ENCODE results near the gene KCNJ15.

The KCNJ15 gene

DNA sequence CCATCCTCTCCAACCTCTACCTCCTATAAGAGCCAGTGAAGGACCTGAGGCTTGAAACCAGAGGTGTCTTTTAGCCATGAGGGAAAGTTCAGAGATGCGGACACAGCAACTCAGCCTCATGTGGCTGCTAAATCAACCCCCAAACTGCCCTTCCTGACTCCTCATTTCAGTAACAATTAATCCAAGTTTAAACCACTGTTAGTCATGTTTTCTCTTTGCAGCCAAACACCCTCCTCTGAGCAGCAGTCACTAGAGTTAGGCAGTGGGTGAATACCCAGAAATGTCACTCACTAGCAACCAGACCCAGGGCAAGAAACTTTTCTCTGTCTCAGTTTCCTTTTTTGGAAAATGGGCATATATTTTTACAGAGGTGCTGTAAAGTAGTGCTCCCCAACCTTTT lies 71.2 kb downstream of the KCNJ15 start:
- no peak overlapping the region for H3K9ac ChIP-seq
- H3K79me2 ChIP-seq (ENCODE audit: insufficient read depth, low read depth) = no peaks in the 10 kb centered on the region
- no peaks in the 10 kb centered on the region for H3K36me3 ChIP-seq (ENCODE audit: insufficient read depth)
- H3K4me2 ChIP-seq = no peak overlapping the region
- no peak overlapping the region for H3K4me3 ChIP-seq (IDR thresholded peaks at IDR 0.05; ENCODE audit: insufficient read depth, low read depth, low read length)
- H2AFZ ChIP-seq (ENCODE audit: low read depth) = no peak overlapping the region
- H3K4me1 ChIP-seq (ENCODE audit: low read depth, poor library complexity, severe bottlenecking) = no peaks in the 10 kb centered on the region
- no peaks in the 10 kb centered on the region for H3K27me3 ChIP-seq (ENCODE audit: insufficient read depth, low read depth)
- TF ChIP-seq, protein P1, sequence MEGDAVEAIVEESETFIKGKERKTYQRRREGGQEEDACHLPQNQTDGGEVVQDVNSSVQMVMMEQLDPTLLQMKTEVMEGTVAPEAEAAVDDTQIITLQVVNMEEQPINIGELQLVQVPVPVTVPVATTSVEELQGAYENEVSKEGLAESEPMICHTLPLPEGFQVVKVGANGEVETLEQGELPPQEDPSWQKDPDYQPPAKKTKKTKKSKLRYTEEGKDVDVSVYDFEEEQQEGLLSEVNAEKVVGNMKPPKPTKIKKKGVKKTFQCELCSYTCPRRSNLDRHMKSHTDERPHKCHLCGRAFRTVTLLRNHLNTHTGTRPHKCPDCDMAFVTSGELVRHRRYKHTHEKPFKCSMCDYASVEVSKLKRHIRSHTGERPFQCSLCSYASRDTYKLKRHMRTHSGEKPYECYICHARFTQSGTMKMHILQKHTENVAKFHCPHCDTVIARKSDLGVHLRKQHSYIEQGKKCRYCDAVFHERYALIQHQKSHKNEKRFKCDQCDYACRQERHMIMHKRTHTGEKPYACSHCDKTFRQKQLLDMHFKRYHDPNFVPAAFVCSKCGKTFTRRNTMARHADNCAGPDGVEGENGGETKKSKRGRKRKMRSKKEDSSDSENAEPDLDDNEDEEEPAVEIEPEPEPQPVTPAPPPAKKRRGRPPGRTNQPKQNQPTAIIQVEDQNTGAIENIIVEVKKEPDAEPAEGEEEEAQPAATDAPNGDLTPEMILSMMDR (conservative IDR thresholded peaks at IDR 0.05; ENCODE audit: low read depth, low read length) = no peak
- no peaks in the 10 kb centered on the region for H4K20me1 ChIP-seq (ENCODE audit: insufficient read depth)
- no peak overlapping the region for H3K27ac ChIP-seq

DNA sequence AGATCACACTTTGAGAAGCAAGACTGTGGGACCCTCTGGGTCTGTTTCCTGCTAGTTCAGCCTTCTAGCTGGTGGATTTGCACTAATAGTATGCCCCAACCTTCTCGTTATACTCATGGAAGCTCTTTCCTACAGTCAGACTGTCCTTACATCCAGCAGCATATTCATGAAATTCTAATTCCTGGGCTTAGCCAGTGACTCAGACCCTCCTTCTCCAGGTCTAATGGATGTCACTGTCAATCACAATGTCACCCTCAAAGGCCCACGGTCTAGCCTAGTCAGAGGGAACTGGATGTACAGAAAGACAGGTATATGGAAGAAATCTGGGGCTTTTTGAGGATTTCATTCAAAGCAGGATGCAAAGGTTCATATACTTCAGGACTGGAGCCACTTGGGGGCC lies 72.4 kb downstream of the KCNJ15 start:
- Histone ChIP-seq H4K20me1 (ENCODE audit: insufficient read depth) (no peaks in the 10 kb centered on the region), H2AFZ (ENCODE audit: low read depth) (no peak overlapping the region), H3K79me2 (ENCODE audit: insufficient read depth, low read depth) (no peaks in the 10 kb centered on the region), H3K4me2 (no peak overlapping the region), H3K27me3 (ENCODE audit: insufficient read depth, low read depth) (no peaks in the 10 kb centered on the region), H3K4me1 (ENCODE audit: low read depth, poor library complexity, severe bottlenecking) (no peaks in the 10 kb centered on the region), H3K27ac (no peak overlapping the region), H3K4me3 (IDR thresholded peaks at IDR 0.05; ENCODE audit: insufficient read depth, low read depth, low read length) (no peak overlapping the region), H3K9ac (no peak overlapping the region), H3K36me3 (ENCODE audit: insufficient read depth) (no peaks in the 10 kb centered on the region)
- TF ChIP-seq, protein P1 (conservative IDR thresholded peaks at IDR 0.05; ENCODE audit: low read depth, low read length) = no peak

DNA sequence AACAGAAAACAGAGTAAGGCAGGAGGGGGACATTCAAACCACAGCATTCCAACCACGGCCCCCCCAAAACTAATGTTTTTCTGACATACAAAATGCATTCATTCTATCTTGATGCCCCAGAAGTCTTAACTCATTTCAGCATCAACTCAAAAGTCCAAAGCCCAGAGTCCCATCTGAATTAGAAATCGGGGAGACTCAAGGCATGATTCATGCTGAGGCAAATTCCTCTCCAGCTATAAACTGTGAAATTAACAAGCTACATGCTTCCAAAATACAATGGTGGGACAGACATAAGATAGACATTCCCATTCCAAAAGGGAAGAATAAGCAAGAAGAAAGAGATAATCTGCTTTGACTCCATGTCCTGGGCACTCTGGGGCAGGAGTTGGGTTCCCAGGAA lies 73.9 kb downstream of the KCNJ15 start:
- Histone ChIP-seq H3K4me1 (ENCODE audit: low read depth, poor library complexity, severe bottlenecking) (no peaks in the 10 kb centered on the region), H3K27me3 (ENCODE audit: insufficient read depth, low read depth) (no peaks in the 10 kb centered on the region), H3K9ac (no peak overlapping the region), H3K4me2 (no peak overlapping the region), H3K79me2 (ENCODE audit: insufficient read depth, low read depth) (no peaks in the 10 kb centered on the region), H3K36me3 (ENCODE audit: insufficient read depth) (no peaks in the 10 kb centered on the region), H3K27ac (no peak overlapping the region), H3K4me3 (IDR thresholded peaks at IDR 0.05; ENCODE audit: insufficient read depth, low read depth, low read length) (no peak overlapping the region), H4K20me1 (ENCODE audit: insufficient read depth) (no peaks in the 10 kb centered on the region), H2AFZ (ENCODE audit: low read depth) (no peak overlapping the region)
- TF ChIP-seq, protein P1 (conservative IDR thresholded peaks at IDR 0.05; ENCODE audit: low read depth, low read length) = no peak

DNA sequence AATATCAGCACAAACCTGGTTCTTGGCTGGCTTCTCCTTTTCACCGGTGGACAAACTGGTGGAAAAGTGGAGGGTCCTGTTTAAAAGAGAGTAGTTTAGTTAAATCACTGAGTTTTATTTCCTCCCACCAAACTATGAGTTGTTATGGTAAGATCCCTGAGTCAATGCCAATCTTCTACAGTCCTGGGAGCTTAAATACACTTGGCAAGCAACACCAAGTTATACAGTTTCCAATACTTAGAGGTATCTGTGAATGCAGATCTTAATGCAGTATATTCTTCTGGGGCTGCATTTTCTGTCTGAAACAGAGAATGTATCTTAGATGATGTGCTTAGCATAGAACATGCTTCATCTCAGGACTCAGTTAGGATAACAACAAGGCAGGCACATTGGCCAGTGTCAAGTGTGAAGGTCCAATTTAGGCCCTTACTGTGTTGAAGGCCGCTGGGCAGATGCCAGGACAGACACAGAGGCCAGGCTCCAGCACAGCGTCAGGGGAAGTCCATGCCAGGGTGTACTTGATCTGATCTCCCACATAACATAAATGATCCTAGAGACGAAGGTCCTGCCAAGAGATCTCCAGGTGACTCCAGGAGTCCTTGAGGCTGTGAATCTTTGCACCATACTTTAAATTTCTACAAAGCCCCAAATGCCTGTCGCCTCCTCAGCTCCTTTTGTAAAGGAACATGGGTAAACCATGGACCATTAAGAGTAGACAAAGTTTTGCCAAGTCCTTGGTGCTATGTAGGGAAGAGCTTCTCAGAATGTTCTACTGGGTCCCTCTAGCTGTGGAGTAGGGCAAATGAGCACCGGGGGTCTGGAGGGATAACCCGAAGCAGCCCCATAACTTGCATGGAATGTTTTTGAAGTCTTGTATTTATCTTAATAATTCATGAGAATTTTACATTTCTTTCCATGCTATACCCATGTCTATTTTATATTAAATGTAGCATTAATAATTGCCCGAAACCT lies 76.8 kb downstream of the KCNJ15 start:
- Histone ChIP-seq H3K4me1 (ENCODE audit: low read depth, poor library complexity, severe bottlenecking) (no peaks in the 10 kb centered on the region), H3K4me3 (IDR thresholded peaks at IDR 0.05; ENCODE audit: insufficient read depth, low read depth, low read length) (no peak overlapping the region), H3K27me3 (ENCODE audit: insufficient read depth, low read depth) (no peaks in the 10 kb centered on the region), H3K4me2 (no peak overlapping the region), H3K9ac (no peak overlapping the region), H3K79me2 (ENCODE audit: insufficient read depth, low read depth) (no peaks in the 10 kb centered on the region), H3K36me3 (ENCODE audit: insufficient read depth) (no peaks in the 10 kb centered on the region), H4K20me1 (ENCODE audit: insufficient read depth) (no peaks in the 10 kb centered on the region), H3K27ac (no peak overlapping the region), H2AFZ (ENCODE audit: low read depth) (no peak overlapping the region)
- TF ChIP-seq, protein P1 (conservative IDR thresholded peaks at IDR 0.05; ENCODE audit: low read depth, low read length) = no peak

Measured in KMS-11 (cell line).